H1 (cell line): ENCODE measurements around the gene TWSG1. TPM values are rescaled to one million over a fixed set of nuclear protein-coding genes. Genes with fewer than 3 reads are reported as not detected.

Experiments used
- CTCF ChIA-PET: fragments of 300-600 bp; sonication (Branson Sonifier 250); formaldehyde crosslinking; loops from one replicate; lab custom pipeline; 2021; ENCODE audit not compliant: partially characterized antibody; lab: Charles Lee
- POLR2A ChIA-PET: fragments of 300-600 bp; sonication (Branson Sonifier 250); formaldehyde crosslinking; loops from one replicate; lab custom pipeline; 2021; ENCODE audit warnings: inconsistent platforms; ENCODE audit not compliant: partially characterized antibody; lab: Charles Lee
- DNase-seq, 2 experiments: peaks; one replicate each; pipeline versions ENCODE4 v3.0.0 to v3.0.0-alpha.2; 2010 to 2022; ENCODE audit warnings: low spot score in 2 of 2, low read depth in 1 of 2, mixed read lengths in 1 of 2
- FAIRE-seq: peaks from 2 replicates; lab custom pipeline; 2011; peaks lifted over from hg19 to GRCh38; lab: Jason Lieb, UNC
- H2AFZ ChIP-seq: 2 replicates; pipeline ENCODE4 v1.8.1; 2012; ENCODE audit warnings: low read length, inconsistent platforms
- H2AK5ac ChIP-seq: 2 replicates; pipeline ENCODE4 v1.6.1; 2013; ENCODE audit warnings: low read depth, low read length
- H2BK120ac ChIP-seq: replicated peaks from 2 replicates; pipeline ENCODE3; 2013; ENCODE audit warnings: low read depth, low read length, inconsistent platforms
- H2BK12ac ChIP-seq: 2 replicates; pipeline ENCODE4 v1.6.1; 2013; ENCODE audit warnings: low read depth, low read length
- H2BK15ac ChIP-seq: 2 replicates; pipeline ENCODE4 v1.6.1; 2013; ENCODE audit warnings: low read length
- H2BK20ac ChIP-seq: 2 replicates; pipeline ENCODE4 v1.6.1; 2013; ENCODE audit warnings: low read length
- H2BK5ac ChIP-seq: 2 replicates; pipeline ENCODE4 v1.6.1; 2013; ENCODE audit warnings: low read depth, low read length
- H3K14ac ChIP-seq: 2 replicates; pipeline ENCODE4 v1.6.1; 2013; ENCODE audit warnings: inconsistent platforms; ENCODE audit not compliant: insufficient read length
- H3K18ac ChIP-seq: 2 replicates; pipeline ENCODE4 v1.6.1; 2013; ENCODE audit warnings: low read length; ENCODE audit errors: extremely low read depth
- H3K23ac ChIP-seq: 2 replicates; pipeline ENCODE4 v1.6.1; 2013; ENCODE audit warnings: inconsistent platforms; ENCODE audit not compliant: insufficient read length
- H3K23me2 ChIP-seq: 2 replicates; pipeline ENCODE4 v1.6.1; 2013; ENCODE audit warnings: low read depth, low read length
- H3K27ac ChIP-seq: 2 replicates; pipeline ENCODE4 v1.6.1; 2011; ENCODE audit warnings: low read depth, low read length, inconsistent platforms
- H3K27me3 ChIP-seq, 4 experiments: replicated peaks in 1 of 4; 1 replicate in 1 of 4; 2 replicates in 3 of 4; pipeline versions ENCODE4 v1.6.1 to v1.8.1; 2011 to 2013; ENCODE audit warnings: low read length in 3 of 4, mild to moderate bottlenecking in 3 of 4, inconsistent platforms in 2 of 4, mixed read lengths in 2 of 4, moderate library complexity in 1 of 4; ENCODE audit not compliant: control insufficient read depth in 3 of 4, insufficient read depth in 3 of 4; ENCODE audit errors: extremely low read depth in 1 of 4
- H3K36me3 ChIP-seq, 4 experiments: 2 replicates each; pipeline versions ENCODE4 v1.6.1 to v1.8.1; 2011 to 2013; ENCODE audit warnings: mild to moderate bottlenecking in 4 of 4, low read length in 3 of 4, moderate library complexity in 2 of 4, control low read depth in 1 of 4, inconsistent platforms in 1 of 4; ENCODE audit not compliant: insufficient read depth in 4 of 4, control insufficient read depth in 2 of 4
- H3K4ac ChIP-seq: replicated peaks from 2 replicates; pipeline ENCODE3; 2013; ENCODE audit warnings: low read length, low read depth, mixed read lengths, inconsistent platforms; ENCODE audit not compliant: insufficient read length
- H3K4me1 ChIP-seq, 4 experiments: replicated peaks in 1 of 4; 1 replicate in 1 of 4; 2 replicates in 3 of 4; pipeline versions ENCODE4 v1.6.1 to v1.8.1; 2011 to 2013; ENCODE audit warnings: low read length in 3 of 4, inconsistent platforms in 2 of 4, mixed read lengths in 1 of 4; ENCODE audit not compliant: insufficient read depth in 4 of 4, control insufficient read depth in 3 of 4
- H3K4me2 ChIP-seq, 2 experiments: 2 replicates each; pipeline versions ENCODE4 v1.6.1 to v1.8.1; 2011 to 2013; ENCODE audit warnings: low read depth in 2 of 2, low read length in 2 of 2, control low read depth in 1 of 2, inconsistent platforms in 1 of 2, mild to moderate bottlenecking in 1 of 2; ENCODE audit not compliant: insufficient read depth in 1 of 2
- H3K4me3 ChIP-seq, 4 experiments: fragments of 200-600, 300-600 bp in 1 of 4; sonication (generic), shearing (Covaris generic), sonication (Bioruptor Twin) in 1 of 4; 2 replicates each; pipeline versions ENCODE4 v1.5.1 to v1.8.1; 2011 to 2016; ENCODE audit warnings: low read length in 4 of 4, low read depth in 3 of 4, control low read depth in 2 of 4, inconsistent platforms in 2 of 4, mild to moderate bottlenecking in 2 of 4, mixed read lengths in 1 of 4, moderate library complexity in 1 of 4; ENCODE audit not compliant: insufficient read depth in 2 of 4; ENCODE audit errors: extremely low read depth in 1 of 4
- H3K56ac ChIP-seq: replicated peaks from 2 replicates; pipeline ENCODE3; 2013; ENCODE audit warnings: low read depth, mild to moderate bottlenecking, mixed read lengths, low read length, inconsistent platforms; ENCODE audit not compliant: insufficient read length
- H3K79me1 ChIP-seq: 2 replicates; pipeline ENCODE4 v1.6.1; 2013; ENCODE audit warnings: low read depth, low read length, control low read depth
- H3K79me2 ChIP-seq, 2 experiments: 2 replicates each; pipeline versions ENCODE4 v1.6.1 to v1.8.1; 2012 to 2013; ENCODE audit warnings: low read length in 2 of 2, mild to moderate bottlenecking in 2 of 2, inconsistent platforms in 1 of 2; ENCODE audit not compliant: insufficient read depth in 2 of 2, control insufficient read depth in 1 of 2
- H3K9ac ChIP-seq, 4 experiments: replicated peaks in 1 of 4; 1 replicate in 1 of 4; 2 replicates in 3 of 4; pipeline versions ENCODE4 v1.6.1 to v1.8.1; 2011 to 2013; ENCODE audit warnings: low read depth in 3 of 4, low read length in 3 of 4, control low read depth in 2 of 4, mild to moderate bottlenecking in 2 of 4, moderate library complexity in 2 of 4, inconsistent platforms in 1 of 4; ENCODE audit errors: extremely low read depth in 1 of 4
- H3K9me3 ChIP-seq, 2 experiments: 2 replicates each; pipeline versions ENCODE4 v1.6.1 to v1.8.1; 2012 to 2013; ENCODE audit warnings: mild to moderate bottlenecking in 2 of 2, moderate library complexity in 2 of 2, control low read depth in 1 of 2, inconsistent platforms in 1 of 2, low read depth in 1 of 2, low read length in 1 of 2, mixed read lengths in 1 of 2; ENCODE audit not compliant: insufficient read depth in 2 of 2
- H4K20me1 ChIP-seq, 2 experiments: replicated peaks in 1 of 2; 2 replicates each; pipeline versions ENCODE3 to v1.8.1; 2011 to 2013; ENCODE audit warnings: inconsistent platforms in 2 of 2, low read length in 2 of 2, mild to moderate bottlenecking in 1 of 2; ENCODE audit not compliant: insufficient read depth in 2 of 2, control insufficient read depth in 1 of 2
- H4K5ac ChIP-seq: 2 replicates; pipeline ENCODE4 v1.6.1; 2013; ENCODE audit warnings: low read length, low read depth, mixed read lengths, inconsistent platforms; ENCODE audit not compliant: insufficient read length
- H4K8ac ChIP-seq: 2 replicates; pipeline ENCODE4 v1.8.0; 2013; ENCODE audit warnings: mild to moderate bottlenecking, moderate library complexity, low read length, inconsistent platforms; ENCODE audit not compliant: insufficient read depth; ENCODE audit errors: extremely low read depth
- H4K91ac ChIP-seq: replicated peaks from 2 replicates; pipeline ENCODE3; 2013; ENCODE audit warnings: low read length, mixed read lengths, inconsistent platforms; ENCODE audit not compliant: insufficient read length
- BRCA1 ChIP-seq: IDR thresholded peaks from 2 replicates; pipeline ENCODE4 v1.6.1; 2012; ENCODE audit warnings: low read depth, low read length, improper control_type of control experiment
- CHD2 ChIP-seq: IDR thresholded peaks from 2 replicates; pipeline ENCODE4 v1.6.1; 2012; ENCODE audit warnings: low read length, improper control_type of control experiment
- EP300 ChIP-seq, 2 experiments: IDR thresholded peaks; 1 replicate in 1 of 2; 2 replicates in 1 of 2; pipeline ENCODE4 v1.6.1; 2011 to 2012; ENCODE audit warnings: low read depth in 2 of 2, low read length in 2 of 2, mild to moderate bottlenecking in 2 of 2, borderline replicate concordance in 1 of 2, inconsistent platforms in 1 of 2, moderate library complexity in 1 of 2
- FOSL1 ChIP-seq: IDR thresholded peaks from 2 replicates; pipeline ENCODE4 v1.6.1; 2011; ENCODE audit warnings: mild to moderate bottlenecking, low read depth, low read length, moderate library complexity; ENCODE audit not compliant: insufficient read depth
- GTF2F1 ChIP-seq: IDR thresholded peaks from 2 replicates; pipeline ENCODE4 v1.6.1; 2012; ENCODE audit warnings: low read depth, low read length, improper control_type of control experiment, borderline replicate concordance
- HDAC2 ChIP-seq, 2 experiments: fragments of 300-600 bp in 1 of 2; sonication (generic) in 1 of 2; IDR thresholded peaks; 2 replicates each; pipeline ENCODE4 v1.6.1; 2011 to 2012; ENCODE audit warnings: low read depth in 2 of 2, low read length in 2 of 2, mild to moderate bottlenecking in 2 of 2, moderate library complexity in 2 of 2, borderline replicate concordance in 1 of 2, inconsistent platforms in 1 of 2
- JUN ChIP-seq: IDR thresholded peaks from 2 replicates; pipeline ENCODE4 v1.6.1; 2011; ENCODE audit warnings: low read depth, mild to moderate bottlenecking, improper control_type of control experiment, low read length
- KDM5A ChIP-seq: fragments of 200-600 bp; IDR thresholded peaks from 2 replicates; pipeline ENCODE4 v1.7.1; 2012; ENCODE audit warnings: mild to moderate bottlenecking, low read length, inconsistent platforms, mixed read lengths
- MAFK ChIP-seq: IDR thresholded peaks from 2 replicates; pipeline ENCODE4 v1.6.1; 2012; ENCODE audit warnings: low read depth, mild to moderate bottlenecking, improper control_type of control experiment, low read length
- NANOG ChIP-seq: IDR thresholded peaks from 2 replicates; pipeline ENCODE4 v1.6.1; 2011; ENCODE audit warnings: low read length, low read depth, mild to moderate bottlenecking, inconsistent platforms; ENCODE audit not compliant: insufficient read depth, poor library complexity, severe bottlenecking
- NRF1 ChIP-seq: IDR thresholded peaks from 2 replicates; pipeline ENCODE4 v1.6.1; 2011; ENCODE audit warnings: mild to moderate bottlenecking, low read depth, low read length, improper control_type of control experiment
- POU5F1 ChIP-seq: IDR thresholded peaks from 2 replicates; pipeline ENCODE4 v1.6.1; 2011; ENCODE audit warnings: low read depth, mild to moderate bottlenecking, low read length, moderate library complexity
- TAF7 ChIP-seq: optimal IDR thresholded peaks from 2 replicates; pipeline ENCODE3; 2011; ENCODE audit warnings: low read depth, mild to moderate bottlenecking, inconsistent platforms, low read length, moderate library complexity, borderline replicate concordance
- TCF12 ChIP-seq: IDR thresholded peaks from 2 replicates; pipeline ENCODE4 v1.6.1; 2011; ENCODE audit warnings: low read depth, mild to moderate bottlenecking, low read length
- TEAD4 ChIP-seq: IDR thresholded peaks from 2 replicates; pipeline ENCODE4 v1.6.1; 2012; ENCODE audit warnings: low read depth, low read length, inconsistent platforms, mixed read lengths
- WGBS, 2 experiments: shearing (Covaris generic) in 1 of 2; methylation state at CpG; one replicate each; pipeline versions ENCODE4 v1.1.6 to v1.1.7; 2013 to 2015; ENCODE audit warnings: low lambda C conversion rate in 2 of 2, mixed read lengths in 2 of 2, inconsistent platforms in 1 of 2, low coverage in 1 of 2, missing lambda C conversion rate in 1 of 2; ENCODE audit not compliant: insufficient replicate concordance in 2 of 2, insufficient coverage in 1 of 2, insufficient read length in 1 of 2; ENCODE audit errors: extremely low coverage in 1 of 2, missing lambda C conversion rate in 1 of 2; 5-methylcytosine and 5-hydroxymethylcytosine counted together
- polyA plus RNA-seq, 7 experiments: library from polyadenylated mRNA; depleted of rRNA in 3 of 7; stranded (reverse) in 5 of 7; unstranded in 2 of 7; fragments of >200 nt in 5 of 7; fragments of 200-250 nt in 2 of 7; gene quantifications; 1 replicate in 5 of 7; 2 replicates in 1 of 7; 4 replicates in 1 of 7; pipeline versions ENCODE4 v1.2.1 to v1.2.3, GENCODE V29; 2011 to 2013; ENCODE audit warnings: missing spikeins in 2 of 7, mixed read lengths in 2 of 7
- total RNA-seq: library from RNA; stranded (reverse); fragmentation: NEBNext Ultra II Directional; extraction: Animal tissue kit (Norgen Biotek cat#: 25700); gene quantifications from 2 replicates; pipeline ENCODE4 v1.2.1, GENCODE V29; 2021

Gene TWSG1
- total and polyA plus RNA-seq, 2 of the 8 experiments (the other 6 are each of a cell fraction or from before 2014, with no cell fraction given): 11.8 to 19.8 TPM

GRCh38 chr18:9405130-9405529 lies 70.6 kb downstream of the TWSG1 start:
- Histone ChIP-seq H3K27me3 (no peaks in the 10 kb centered on the region), H4K8ac (no peak overlapping the region), H4K91ac (no peak overlapping the region), H2BK120ac (no peak overlapping the region), H4K5ac (no peak overlapping the region), H3K79me2 (no peaks in the 10 kb centered on the region), H4K20me1 (no peaks in the 10 kb centered on the region), H2AFZ (no peak overlapping the region), H3K79me1 (no peaks in the 10 kb centered on the region), H2BK12ac (no peak overlapping the region), H2BK20ac (no peak overlapping the region), H3K36me3 (no peaks in the 10 kb centered on the region), H3K14ac (no peak overlapping the region), H3K4me1 (0 out of 7 replicates have a peak, but pooled peaks cover 0 to 2% (median 0%) of the 10 kb centered on the region in 4 experiments), H3K9ac (no peak overlapping the region), H3K4ac (no peak overlapping the region), H3K27ac (no peak overlapping the region), H3K23me2 (no peaks in the 10 kb centered on the region), H2BK5ac (no peak overlapping the region), H3K56ac (no peak overlapping the region), H3K9me3 (peaks cover 1 to 2% of the 10 kb centered on the region in 2 experiments; a peak in 1 of 4 replicates), H2AK5ac (no peak overlapping the region), H2BK15ac (no peak overlapping the region; the same call in 1 of the 2 replicates), H3K4me3 (no peak overlapping the region), H3K4me2 (no peak overlapping the region), H3K23ac (no peak overlapping the region), H3K18ac (no peak overlapping the region)
- ChIA-PET CTCF (interaction anchor here (1.1 kb wide), 1 partner anchor 12 kb away, joined by 3 read pairs; no protein-coding TSS in a partner anchor), POLR2A (no interaction called here)
- no peak for FAIRE-seq
- no peak for DNase-seq
- 90% methylated on average over 6 of the region's 7 CpGs; no CpG with 5 or more reads in 1 of the 2 experiments for WGBS, 2 experiments
- TF ChIP-seq CHD2: no peak
- TF ChIP-seq NANOG: no peak
- no peak for TF ChIP-seq NRF1
- TF ChIP-seq TCF12: no peak
- no peak for TF ChIP-seq EP300 (IDR thresholded peaks at IDR 0.05; ENCODE audit: borderline replicate concordance in 1 of 2, low read depth in 2 of 2, low read length in 2 of 2)
- TF ChIP-seq FOSL1: no peak
- no peak for TF ChIP-seq TEAD4
- no peak for TF ChIP-seq JUN
- no peak for TF ChIP-seq BRCA1
- TF ChIP-seq KDM5A: no peak
- no peak for TF ChIP-seq TAF7
- TF ChIP-seq POU5F1: no peak
- no peak for TF ChIP-seq GTF2F1
- TF ChIP-seq HDAC2 (IDR thresholded peaks at IDR 0.05; ENCODE audit: borderline replicate concordance in 1 of 2, low read depth in 2 of 2, low read length in 2 of 2): no peak
- TF ChIP-seq MAFK: no peak
